Activated T-helper 17 cell treated with anti-CD3 and anti-CD28 coated beads, Interleukin-2, amount 50 U/mL, for 72 hours (primary cell): Measurements from ENCODE around the gene SLC25A6. TPM values are rescaled to one million over a fixed set of nuclear protein-coding genes. Genes with fewer than 3 reads are reported as not detected.
A peak's percentile ranks its signal among the peaks of the same experiment; 100 is the strongest.
"Not testable (repeated sequence)": the region's sequence is repeated elsewhere in the genome, so short reads cannot be mapped to it uniquely, and the experiment has no call there.

Source experiments
- ATAC-seq: fragments of 150-1000 bp; cut with Tn5 transposase; replicated peaks from 2 replicates; pipeline ENCODE4 v1.10.0; 2021; ENCODE audit warnings: mild to moderate bottlenecking, moderate library complexity
- H3K27ac Mint-ChIP-seq: one replicate; pipeline ENCODE4 v1.8.0; 2022; ENCODE audit warnings: mixed read lengths
- H3K27me3 Mint-ChIP-seq: one replicate; pipeline ENCODE4 v1.8.0; 2022; ENCODE audit warnings: mixed read lengths
- H3K36me3 Mint-ChIP-seq: one replicate; pipeline ENCODE4 v1.8.0; 2022; ENCODE audit warnings: low read depth, mild to moderate bottlenecking, mixed read lengths
- H3K4me1 Mint-ChIP-seq: one replicate; pipeline ENCODE4 v1.8.0; 2022; ENCODE audit warnings: mixed read lengths
- H3K4me3 Mint-ChIP-seq: one replicate; pipeline ENCODE4 v1.8.0; 2022; ENCODE audit warnings: mild to moderate bottlenecking, mixed read lengths
- H3K9me3 Mint-ChIP-seq: one replicate; pipeline ENCODE4 v1.8.0; 2022; ENCODE audit warnings: mixed read lengths
- total RNA-seq, 2 donors: library from RNA; stranded (reverse); gene quantifications; one replicate each; pipeline ENCODE4 v1.2.3, GENCODE V29; 2022

Gene SLC25A6
- total RNA-seq, 2 donors from 2014 or later: 373 to 401 TPM

- Mint-ChIP-seq H3K4me1 (peaks cover 9% of the 10 kb centered on the region), H3K9me3 (no peaks in the 10 kb centered on the region), H3K4me3 (no peak overlapping the region), H3K36me3 (peaks cover 32% of the 10 kb centered on the region), H3K27me3 (no peaks in the 10 kb centered on the region), H3K27ac (peak overlapping the region; percentile 79)
- no peak for ATAC-seq
Measured at GRCh38 chrX:1359477-1359873, 32.4 kb downstream of the SLC25A6 start.

DNA sequence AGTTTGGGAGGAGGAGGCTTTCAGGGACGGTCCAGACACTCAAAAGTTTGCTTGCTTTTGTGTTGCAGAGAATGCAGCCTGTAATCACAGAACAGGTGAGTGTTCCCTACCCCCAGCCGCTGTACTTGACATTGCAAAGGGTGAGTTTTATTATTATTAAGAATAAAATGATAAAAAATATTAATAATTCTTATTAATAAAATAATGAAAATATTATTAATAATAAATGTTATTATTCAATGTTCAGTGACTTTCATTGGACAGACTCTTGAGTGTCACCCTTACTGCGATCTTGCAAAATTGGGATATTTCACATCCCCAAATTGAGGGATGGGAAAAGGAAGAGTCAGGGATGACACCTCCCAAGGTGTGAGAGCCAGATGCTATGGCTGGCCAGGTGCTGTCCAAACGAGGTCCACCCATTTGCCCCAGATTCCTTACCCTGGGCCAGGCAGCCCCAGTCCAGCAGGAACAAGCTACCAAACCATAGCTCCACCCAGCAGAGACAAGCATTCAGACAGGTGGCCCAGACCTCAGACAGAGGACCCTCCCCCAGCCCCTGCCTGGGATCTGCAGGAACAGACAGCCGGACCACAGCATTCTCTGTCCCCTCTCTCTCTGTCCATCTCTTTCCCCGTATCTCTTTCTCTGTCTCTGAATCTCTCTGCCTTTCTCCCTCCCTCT, 33.0 kb downstream of the SLC25A6 start:
- Mint-ChIP-seq H3K4me1 (peaks cover 9% of the 10 kb centered on the region), H3K27ac (peak overlapping the region; percentile 79), H3K9me3 (no peaks in the 10 kb centered on the region), H3K4me3 (no peak overlapping the region), H3K36me3 (peaks cover 32% of the 10 kb centered on the region), H3K27me3 (no peaks in the 10 kb centered on the region)
- no peak for ATAC-seq

GRCh38 chrX:1357993-1358392, 33.9 kb downstream of the SLC25A6 start:
- ATAC-seq: no peak
- Mint-ChIP-seq H3K9me3 (no peaks in the 10 kb centered on the region), H3K36me3 (peaks cover 32% of the 10 kb centered on the region), H3K27me3 (no peaks in the 10 kb centered on the region), H3K4me3 (no peak overlapping the region), H3K27ac (no peak overlapping the region), H3K4me1 (peaks cover 9% of the 10 kb centered on the region)

GRCh38 chrX:1355131-1356046, 36.5 kb downstream of the SLC25A6 start:
- H3K4me3 Mint-ChIP-seq: no peak overlapping the region
- H3K4me1 Mint-ChIP-seq: no peaks in the 10 kb centered on the region
- no peaks in the 10 kb centered on the region for H3K9me3 Mint-ChIP-seq
- peak; percentile 19 for ATAC-seq
- H3K27me3 Mint-ChIP-seq: no peaks in the 10 kb centered on the region
- no peak overlapping the region for H3K27ac Mint-ChIP-seq
- H3K36me3 Mint-ChIP-seq: peaks cover 23% of the 10 kb centered on the region

DNA sequence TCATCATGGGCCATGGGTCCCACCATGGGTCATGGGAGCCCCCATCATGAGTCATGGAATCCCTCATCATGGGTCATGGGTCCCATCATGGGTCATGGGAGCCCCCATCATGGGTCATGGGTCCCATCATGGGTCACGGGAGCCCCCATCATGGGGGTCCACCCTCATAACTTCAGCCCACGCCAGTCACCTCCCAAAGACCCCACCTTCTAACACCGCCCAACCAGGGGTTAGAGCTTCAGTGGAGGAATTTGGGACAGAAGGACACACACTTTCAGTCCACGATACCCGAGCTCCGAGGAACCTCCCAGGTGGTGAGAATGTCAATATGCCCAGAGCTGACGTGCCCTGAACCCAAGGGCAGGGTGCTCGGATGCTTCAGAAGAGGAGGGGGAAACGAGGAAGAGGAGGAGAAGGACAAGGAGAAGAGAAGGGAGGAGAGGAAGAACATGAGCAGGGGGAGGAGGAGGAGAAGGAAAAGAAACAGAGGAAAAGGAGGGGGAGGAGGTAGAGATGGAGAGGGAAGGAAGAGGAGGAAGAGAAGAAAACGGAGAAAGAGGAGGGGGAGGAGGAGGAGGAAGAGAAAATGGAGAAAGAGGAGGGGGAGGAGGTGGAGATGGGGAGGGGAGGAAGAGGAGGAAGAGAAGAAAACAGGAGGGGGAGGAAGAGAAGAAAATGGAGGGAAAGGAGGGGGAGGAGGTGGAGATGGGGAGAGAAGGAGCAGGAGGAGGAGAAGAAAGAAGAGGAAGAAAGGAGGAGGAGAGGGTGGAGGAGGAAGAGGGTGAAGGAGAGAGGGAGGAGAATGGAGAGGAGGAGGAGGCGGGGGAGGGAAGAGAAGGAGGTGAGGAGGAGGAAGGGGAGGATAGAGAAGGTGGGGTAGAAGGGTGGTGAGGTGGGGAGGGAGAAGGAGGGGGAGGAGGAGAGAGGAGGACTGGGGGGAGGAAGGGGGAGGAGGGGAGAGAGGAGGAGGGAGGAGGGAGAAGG, 37.6 kb downstream of the SLC25A6 start:
- Mint-ChIP-seq H3K27me3 (no peaks in the 10 kb centered on the region), H3K27ac (peak overlapping the region; percentile 20), H3K9me3 (no peaks in the 10 kb centered on the region), H3K4me3 (no peak overlapping the region), H3K4me1 (no peaks in the 10 kb centered on the region), H3K36me3 (peaks cover 12% of the 10 kb centered on the region)
- ATAC-seq: no peak

DNA sequence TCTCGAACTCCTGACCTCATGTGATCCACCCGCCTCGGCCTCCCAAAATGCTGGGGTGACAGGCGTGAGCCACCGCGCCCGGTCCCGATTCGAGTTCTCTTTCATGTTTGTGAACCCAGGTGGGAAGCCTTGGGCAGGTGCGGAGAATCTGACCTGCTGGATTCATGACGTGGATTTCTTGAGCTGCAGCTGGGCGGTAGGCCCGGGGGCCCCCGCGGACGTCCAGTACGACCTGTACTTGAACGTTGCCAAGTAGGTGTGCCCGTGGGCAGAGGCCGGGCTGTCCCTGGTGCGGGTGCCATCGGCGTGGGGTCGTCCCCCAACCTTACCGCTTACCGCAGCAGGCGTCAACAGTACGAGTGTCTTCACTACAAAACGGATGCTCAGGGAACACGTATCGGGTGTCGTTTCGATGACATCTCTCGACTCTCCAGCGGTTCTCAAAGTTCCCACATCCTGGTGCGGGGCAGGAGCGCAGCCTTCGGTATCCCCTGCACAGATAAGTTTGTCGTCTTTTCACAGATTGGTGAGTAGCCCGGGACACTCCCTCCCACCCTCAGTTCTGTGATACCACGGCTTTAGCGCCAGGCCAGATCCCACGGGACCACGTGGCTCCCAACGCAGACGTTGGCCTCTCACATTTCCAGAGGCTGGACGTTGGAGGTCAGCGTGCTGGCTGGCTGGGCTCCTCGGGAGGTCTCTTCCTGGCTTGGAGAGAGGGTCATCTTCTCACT, 39.8 kb downstream of the SLC25A6 start:
- Mint-ChIP-seq H3K27ac (no peak overlapping the region), H3K4me1 (no peaks in the 10 kb centered on the region), H3K9me3 (no peaks in the 10 kb centered on the region)

GRCh38 chrX:1349606-1350005, 42.3 kb downstream of the SLC25A6 start:
- H3K36me3 Mint-ChIP-seq, H3K4me3 Mint-ChIP-seq, H3K9me3 Mint-ChIP-seq, H3K4me1 Mint-ChIP-seq, H3K27ac Mint-ChIP-seq, H3K27me3 Mint-ChIP-seq, ATAC-seq: not testable (repeated sequence)

More for the DNA sequence above, 39.8 kb downstream of the SLC25A6 start:
- H3K36me3 Mint-ChIP-seq: no peaks in the 10 kb centered on the region
- no peak overlapping the region for H3K4me3 Mint-ChIP-seq
- no peaks in the 10 kb centered on the region for H3K27me3 Mint-ChIP-seq
- ATAC-seq: no peak

GRCh38 chrX:1341545-1342184, 50.2 kb downstream of the SLC25A6 start:
- H3K27ac Mint-ChIP-seq: no peak overlapping the region
- no peak for ATAC-seq

DNA sequence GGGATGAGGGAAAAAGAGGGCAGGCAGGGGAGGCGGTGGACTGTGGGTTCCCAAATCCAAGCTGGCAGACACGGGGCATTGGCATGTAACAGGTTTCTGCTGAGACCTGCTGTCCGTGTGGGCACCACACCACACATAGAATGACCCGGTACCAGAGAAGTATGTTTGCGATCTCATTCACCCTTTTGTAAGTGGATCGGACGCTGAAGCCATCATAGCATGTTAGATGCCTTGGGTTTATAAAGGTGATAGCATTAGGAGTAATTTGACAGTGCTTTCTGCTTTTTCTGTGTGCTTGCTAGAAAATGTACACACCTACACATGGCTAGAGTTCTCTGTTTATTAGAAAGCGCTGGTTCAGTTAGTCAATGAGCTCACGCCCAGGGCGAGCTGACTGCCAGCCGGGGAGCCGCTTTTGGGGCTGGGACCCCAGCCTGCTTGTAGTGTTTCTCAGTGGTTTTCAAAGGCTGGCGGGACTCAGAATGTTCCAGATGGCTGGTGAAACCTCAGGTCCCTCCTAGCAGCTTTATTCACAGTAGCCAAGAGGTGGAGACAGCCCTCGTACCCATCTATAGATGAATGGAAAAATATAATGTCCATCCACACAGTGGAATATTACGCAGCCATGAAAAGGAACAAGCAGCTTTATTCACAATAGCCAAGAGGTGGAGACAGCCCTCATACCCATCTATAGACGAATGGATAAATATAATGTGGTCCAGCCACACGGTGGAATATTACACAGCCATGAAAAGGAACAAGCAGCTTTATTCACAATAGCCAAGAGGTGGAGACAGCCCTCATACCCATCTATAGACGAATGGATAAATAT, 54.7 kb downstream of the SLC25A6 start:
- Mint-ChIP-seq H3K4me3 (peak overlapping the region; percentile 72), H3K27ac (peak overlapping the region; percentile 37), H3K9me3 (no peaks in the 10 kb centered on the region), H3K36me3 (no peaks in the 10 kb centered on the region), H3K27me3 (peaks cover 7% of the 10 kb centered on the region), H3K4me1 (peaks cover 5% of the 10 kb centered on the region)
- ATAC-seq: peak; percentile 16

More at GRCh38 chrX:1341545-1342184, 50.2 kb downstream of the SLC25A6 start:
- Mint-ChIP-seq H3K4me1 (peaks cover 4% of the 10 kb centered on the region), H3K4me3 (no peak overlapping the region), H3K36me3 (no peaks in the 10 kb centered on the region), H3K27me3 (peaks cover 3% of the 10 kb centered on the region), H3K9me3 (no peaks in the 10 kb centered on the region)

- no peaks in the 10 kb centered on the region for H3K36me3 Mint-ChIP-seq
- no peaks in the 10 kb centered on the region for H3K9me3 Mint-ChIP-seq
- H3K4me1 Mint-ChIP-seq: peaks cover 5% of the 10 kb centered on the region
- peak within 1 kb of the TSS; percentile 72 for H3K4me3 Mint-ChIP-seq
- ATAC-seq: peak; percentile 9
- peak within 1 kb of the TSS; percentile 37 for H3K27ac Mint-ChIP-seq
- H3K27me3 Mint-ChIP-seq: peaks cover 7% of the 10 kb centered on the region
Measured at GRCh38 chrX:1336331-1336943, 55.5 kb downstream of the SLC25A6 start, which contains the start of gene IL3RA. TSS of gene IL3RA (plus strand) at chrX:1336785. CDS start at chrX:1341766, 4,981 bp downstream.
